Right ventricle myocardium inferior (tissue), 1 donor: Measurements from ENCODE around the gene SORBS1. TPM values are rescaled to one million over a fixed set of nuclear protein-coding genes. Genes with fewer than 3 reads are reported as not detected.

Experiments used
- ATAC-seq: fragments of 200-7000 bp; cut with Tn5 transposase; one replicate; pipeline ENCODE4 v1.9.1; 2020; ENCODE audit warnings: mild to moderate bottlenecking, moderate library complexity
- DNase-seq: peaks from one replicate; pipeline ENCODE4 v3.0.0; 2021; ENCODE audit errors: missing footprints
- intact Hi-C: fragments of 100-400 bp; cut with DNase I; formaldehyde crosslinking; loops from one replicate; pipeline ENCODE4 v1.11.0; 2022
- total RNA-seq: library from RNA; stranded (reverse); fragmentation: NEBNext Ultra II Directional; extraction: Animal tissue kit (Norgen Biotek cat#: 25700); gene quantifications from one replicate; pipeline ENCODE4 v1.2.1, GENCODE V29; 2021
- donor health status: DM: no; HTN: yes; CAD: no; lungs with severe emphysema.

The SORBS1 gene
- total RNA-seq, 1 donor from 2014 or later = 666 TPM

DNA sequence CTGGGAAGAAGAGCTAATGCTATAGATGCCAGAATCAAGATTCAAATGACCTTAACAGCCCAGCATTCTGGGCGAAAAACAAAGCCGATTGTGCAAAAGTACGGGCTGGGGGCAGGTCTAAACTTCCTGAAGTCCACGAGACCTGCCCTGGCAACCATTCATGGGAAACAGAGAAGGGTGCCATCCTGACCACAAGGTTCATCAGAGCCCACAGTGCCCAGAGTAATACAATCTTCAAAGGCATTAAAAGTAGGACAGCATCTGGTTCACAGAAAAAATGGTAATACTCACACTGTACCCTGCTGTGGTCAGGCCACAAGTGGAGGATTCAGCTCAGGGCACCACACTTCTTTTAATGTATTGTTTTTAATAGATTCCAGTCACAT lies 36.1 kb downstream of the SORBS1 start:
- DNase-seq = no peak
- intact Hi-C loops = no loop called here
- ATAC-seq = no peak

DNA sequence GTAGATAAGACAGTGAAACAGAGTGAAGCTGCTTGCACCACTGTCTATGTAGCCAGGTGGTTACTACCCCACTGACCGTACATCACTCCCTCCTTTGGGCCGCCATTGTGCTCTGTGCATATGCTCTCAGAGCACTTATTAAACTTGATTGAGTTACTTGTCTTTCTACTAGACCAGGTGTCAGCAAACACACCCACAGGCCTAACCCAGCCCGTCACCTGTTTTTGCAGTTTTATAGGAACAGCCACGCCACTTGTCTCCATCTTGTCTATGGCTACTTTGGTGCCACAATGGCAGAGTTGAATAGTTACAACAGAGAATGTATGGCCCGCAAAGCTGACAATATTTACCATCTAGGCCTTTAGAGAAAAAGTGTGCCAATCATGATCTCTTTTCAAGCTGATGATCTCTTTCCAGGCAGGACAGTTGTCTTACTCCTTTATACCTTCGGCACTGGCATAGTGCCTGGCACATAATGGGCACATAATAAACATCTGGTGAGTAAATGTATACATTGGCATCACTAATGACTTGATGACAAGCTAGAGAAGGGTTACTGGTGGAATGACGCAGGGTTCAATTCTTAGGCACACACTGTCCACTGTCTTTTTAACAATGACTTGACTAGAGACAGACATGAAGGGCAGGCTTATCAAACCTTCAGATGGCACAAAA lies 36.7 kb downstream of the SORBS1 start:
- intact Hi-C loops = no loop called here

DNA sequence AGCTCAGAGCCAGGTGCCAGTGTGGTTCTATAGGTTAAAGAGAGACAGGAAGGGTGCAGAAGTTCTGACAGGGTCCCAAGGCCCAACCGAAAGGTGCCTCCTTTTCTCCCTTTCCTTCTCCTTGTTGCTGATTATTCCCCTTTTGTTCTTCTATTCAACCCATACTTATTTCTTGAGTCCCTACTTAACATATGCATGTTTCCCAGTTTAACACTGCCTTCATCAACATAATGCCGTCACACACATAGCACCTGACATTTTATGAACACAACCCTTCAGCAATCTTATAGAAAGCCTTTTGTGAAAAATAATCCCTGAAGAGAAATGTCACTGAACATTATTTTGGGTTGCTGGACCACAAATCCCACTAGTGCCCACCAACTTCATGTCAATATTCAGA lies 39.1 kb downstream of the SORBS1 start:
- ATAC-seq (no peak), DNase-seq (no peak)
- intact Hi-C loops = no loop called here

More for the DNA sequence above, 36.7 kb downstream of the SORBS1 start:
- DNase-seq (no peak), ATAC-seq (no peak)

DNA sequence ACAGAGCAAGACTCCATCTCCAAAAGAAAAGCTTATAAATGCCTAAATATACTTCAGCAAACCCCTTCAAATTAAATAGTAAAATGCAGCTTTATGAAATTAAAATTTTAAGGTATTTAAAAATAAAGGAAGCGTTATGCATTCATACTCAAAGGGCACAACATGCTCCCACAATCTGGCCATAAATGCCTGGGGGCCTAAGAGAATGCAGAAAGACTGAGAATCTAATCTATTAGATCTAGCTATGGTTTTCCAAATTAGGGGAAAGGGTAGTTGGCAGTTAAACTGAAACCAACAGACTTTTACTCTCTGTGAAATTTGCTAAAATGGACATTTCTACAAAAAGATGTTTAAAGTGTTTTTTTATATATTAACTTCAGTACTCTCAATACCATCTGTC lies 40.6 kb downstream of the SORBS1 start:
- ATAC-seq (no peak), DNase-seq (no peak)
- intact Hi-C loops = no loop called here

DNA sequence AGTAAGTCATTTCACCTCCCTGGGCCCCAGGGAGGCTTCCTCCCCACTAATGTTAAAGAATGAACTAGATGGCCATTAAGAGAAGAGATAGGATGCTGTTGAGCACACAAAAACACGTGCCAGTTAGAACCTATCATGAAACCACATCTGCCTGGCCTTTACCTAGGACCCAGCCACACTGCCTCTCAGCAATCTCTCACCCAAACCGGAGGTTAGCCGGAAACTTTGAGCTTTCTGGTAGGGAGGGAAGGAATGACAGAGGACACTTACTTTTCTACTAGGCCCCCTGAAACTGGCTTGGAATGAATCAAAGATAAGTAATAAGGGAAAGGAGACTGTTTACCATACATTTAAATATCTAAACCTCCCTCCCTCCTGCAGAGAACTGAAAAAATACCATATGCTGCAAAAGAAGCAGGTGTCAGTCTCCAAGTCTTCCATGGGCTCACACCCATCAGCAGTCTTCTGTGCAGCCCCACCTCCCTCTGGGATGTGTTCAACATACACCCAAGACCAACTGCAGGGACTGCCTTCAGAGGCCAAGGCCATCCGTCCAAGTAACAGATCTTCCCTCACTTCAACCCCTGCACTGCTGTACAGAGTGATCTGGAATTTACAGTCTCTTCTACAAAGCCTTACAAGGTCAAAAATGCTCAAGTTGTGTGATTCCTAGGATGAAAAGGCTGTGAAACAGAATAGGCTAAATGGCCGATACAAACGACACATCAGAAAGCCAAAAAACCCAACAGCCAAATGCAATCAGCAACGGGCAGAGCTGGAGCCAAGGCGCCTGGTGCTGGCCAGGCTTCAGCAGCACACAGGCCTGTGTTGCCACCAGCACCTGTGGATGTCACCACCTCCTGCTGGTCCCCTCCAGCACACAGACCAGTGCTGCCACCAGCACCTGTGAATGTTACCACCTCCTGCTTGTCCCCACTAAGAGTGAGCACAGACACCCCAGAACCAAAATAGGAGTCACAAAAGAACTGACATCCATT lies 42.4 kb downstream of the SORBS1 start:
- intact Hi-C loops = loop anchor here (2.0 to 5.0 kb wide), 2 partner anchors 22 to 39 kb away; no protein-coding TSS in a partner anchor
- peak; percentile 73 for DNase-seq
- ATAC-seq = peak; percentile 83

DNA sequence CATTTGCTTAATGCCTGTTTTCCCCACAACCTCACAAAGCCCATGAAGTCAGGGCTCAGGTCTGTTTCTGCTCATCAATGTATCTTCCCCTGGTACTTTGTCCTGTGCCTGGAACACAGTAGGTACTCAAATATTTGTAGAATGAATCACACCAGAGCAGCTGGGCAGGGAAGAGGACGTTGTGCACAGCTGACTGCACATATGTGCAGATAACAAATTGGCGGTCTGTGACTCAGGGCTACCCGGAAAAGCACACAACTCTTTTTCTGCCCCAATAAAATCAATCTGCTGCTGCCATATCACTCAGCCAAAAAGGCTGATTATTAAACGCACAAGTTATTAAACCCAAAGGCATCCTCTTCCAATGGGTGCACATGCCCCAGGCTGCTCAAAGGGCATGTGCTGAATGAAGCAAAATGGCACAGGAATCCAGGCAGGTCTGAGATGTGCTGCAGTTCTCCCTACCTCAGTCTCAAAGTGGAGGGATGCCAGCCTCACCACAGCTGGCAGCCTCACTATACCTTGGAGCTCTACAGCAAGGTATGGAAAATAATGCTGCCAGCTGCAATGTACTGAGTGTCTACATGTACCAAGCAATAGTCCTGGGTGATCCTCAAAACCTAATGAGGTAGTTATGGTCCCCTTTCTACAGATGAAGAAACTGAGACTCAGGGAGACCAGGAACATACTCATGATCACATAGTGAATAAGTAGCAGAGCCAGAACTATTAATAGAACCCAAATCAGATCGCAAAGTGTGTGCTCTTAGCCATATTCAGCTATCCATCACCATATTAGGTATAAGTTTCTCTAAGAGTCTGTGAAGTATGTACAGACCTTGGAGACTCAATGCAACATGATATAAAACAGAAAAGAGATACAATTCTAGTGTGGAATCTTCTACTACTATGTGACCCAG lies 43.4 kb downstream of the SORBS1 start:
- intact Hi-C loops = loop anchor here (2.0 to 5.0 kb wide), 2 partner anchors 23 to 40 kb away; no protein-coding TSS in a partner anchor
- ATAC-seq (no peak), DNase-seq (no peak)

DNA sequence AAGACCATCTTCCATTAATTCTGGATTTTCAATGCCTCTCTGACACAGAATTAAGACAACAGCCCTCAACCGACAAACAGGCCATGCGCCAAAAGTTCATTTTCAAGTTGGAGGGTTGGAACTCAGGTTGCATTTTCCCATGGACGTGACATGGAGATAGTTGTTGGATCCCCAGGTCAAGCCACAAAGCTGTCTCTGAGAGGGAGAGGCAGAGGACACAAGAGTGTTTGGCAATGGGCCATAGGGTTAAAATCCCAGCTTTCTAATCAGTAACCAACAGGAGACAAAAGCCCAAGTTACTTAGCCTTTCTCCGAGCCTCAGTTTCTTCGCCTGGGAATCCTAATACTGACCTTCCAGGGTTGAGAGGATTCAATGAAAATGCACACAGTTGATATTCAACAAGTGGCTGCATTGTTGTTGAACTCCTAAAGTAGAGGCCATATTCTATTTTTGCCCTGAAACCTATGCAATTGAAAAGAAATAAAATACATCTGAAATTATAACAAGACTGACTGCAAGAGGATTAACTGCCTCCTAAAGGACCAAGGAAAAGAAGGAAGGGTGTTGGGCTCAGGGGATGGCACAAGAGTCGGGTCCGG lies 44.3 kb downstream of the SORBS1 start:
- ATAC-seq = no peak
- DNase-seq = no peak
- intact Hi-C loops = loop anchor here (5.0 kb wide), 1 partner anchor 40 kb away; no protein-coding TSS in a partner anchor

DNA sequence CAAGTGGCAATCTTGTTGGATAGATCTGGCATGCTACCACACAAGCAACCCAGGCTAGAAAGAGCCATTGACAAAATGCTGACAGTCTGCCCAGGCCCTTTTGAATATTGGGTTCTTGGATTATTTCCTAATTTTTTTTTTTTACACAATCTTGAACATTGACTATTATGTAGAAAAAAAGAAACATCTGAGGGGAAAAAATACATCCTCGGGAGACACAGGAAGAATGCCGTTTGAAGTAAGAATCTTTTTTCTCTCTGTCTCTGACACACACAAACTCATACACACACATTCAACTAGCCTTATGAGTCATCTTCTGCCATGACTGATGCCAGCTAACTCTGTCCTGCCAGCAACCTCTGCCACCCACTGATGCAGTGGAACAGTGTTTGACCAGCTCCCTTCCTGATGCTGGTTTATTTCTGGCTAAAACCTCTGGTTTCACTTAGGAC lies 47.2 kb downstream of the SORBS1 start:
- ATAC-seq (peak; percentile 59), DNase-seq (no peak)
- intact Hi-C loops = loop anchor here (5.0 kb wide), 1 partner anchor 37 kb away; no protein-coding TSS in a partner anchor

DNA sequence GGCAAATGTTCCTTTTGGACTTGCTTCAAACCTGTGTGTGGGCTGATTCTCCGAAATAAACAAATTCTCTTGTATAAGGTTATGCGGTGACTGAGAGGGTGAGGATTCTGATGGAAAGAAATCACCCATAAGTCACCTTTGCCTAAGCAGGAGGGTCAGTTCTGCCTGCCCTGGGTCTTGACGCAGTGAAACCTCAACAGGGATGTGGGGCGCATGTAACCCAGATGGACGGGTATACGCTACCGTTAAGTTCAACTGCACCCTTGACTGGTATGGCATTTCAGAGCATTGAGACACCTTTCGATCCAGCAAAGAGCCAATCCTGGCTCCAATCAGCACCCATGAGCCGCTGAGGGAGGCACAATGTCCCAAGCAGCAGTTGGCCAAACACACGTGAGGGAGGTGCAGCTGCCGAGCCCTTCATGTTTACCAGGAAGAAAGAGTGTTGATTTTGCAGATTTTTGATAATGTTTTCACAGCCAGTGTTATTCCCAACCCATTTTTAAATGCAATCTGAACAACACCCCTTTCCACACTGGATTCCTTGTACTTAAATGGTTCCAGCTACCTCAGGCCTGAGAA lies 48.1 kb downstream of the SORBS1 start:
- no peak for ATAC-seq
- DNase-seq = no peak
- intact Hi-C loops = loop anchor here (5.0 kb wide), 1 partner anchor 36 kb away; no protein-coding TSS in a partner anchor

DNA sequence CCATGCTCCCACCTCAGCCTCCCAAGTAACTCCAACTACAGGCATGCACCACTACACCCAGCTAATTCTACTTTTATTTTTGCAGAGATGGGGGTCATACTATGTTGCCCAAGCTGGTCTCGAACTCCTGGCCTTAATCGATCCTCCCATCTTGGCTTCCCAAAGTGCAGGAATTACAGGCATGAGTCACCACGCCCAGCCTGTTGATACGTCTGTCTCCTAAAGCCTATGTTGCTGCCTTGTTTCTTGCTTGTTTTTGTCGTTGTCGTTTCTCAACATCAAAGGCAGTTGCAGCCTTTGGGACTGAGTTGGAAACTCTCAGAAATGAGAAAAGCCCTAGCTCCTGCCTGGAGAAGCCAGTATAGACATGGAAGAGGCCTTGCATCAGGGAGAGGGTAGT lies 49.9 kb downstream of the SORBS1 start:
- ATAC-seq (no peak), DNase-seq (no peak)
- intact Hi-C loops = loop anchor here (5.0 kb wide), 1 partner anchor 34 kb away; no protein-coding TSS in a partner anchor

DNA sequence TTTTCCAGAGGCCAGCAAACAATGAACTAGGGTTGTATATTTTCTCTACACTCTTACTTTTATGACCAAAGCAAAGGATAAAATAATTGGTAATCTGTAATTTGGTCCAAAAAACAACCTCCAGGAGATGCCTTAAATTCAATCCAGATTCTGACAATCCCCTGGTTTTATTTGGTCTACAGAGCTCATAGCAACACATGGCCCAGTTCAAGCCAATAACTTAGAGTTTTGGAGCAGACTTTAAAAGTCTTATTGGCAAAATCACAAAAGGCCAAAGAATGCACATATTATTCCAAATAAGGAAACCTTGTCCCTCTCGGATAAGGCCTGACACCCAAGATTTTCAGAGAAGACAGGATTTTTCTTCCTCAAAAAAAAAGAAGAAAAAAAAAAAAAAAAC lies 51.9 kb downstream of the SORBS1 start:
- no peak for DNase-seq
- intact Hi-C loops = no loop called here
- no peak for ATAC-seq

DNA sequence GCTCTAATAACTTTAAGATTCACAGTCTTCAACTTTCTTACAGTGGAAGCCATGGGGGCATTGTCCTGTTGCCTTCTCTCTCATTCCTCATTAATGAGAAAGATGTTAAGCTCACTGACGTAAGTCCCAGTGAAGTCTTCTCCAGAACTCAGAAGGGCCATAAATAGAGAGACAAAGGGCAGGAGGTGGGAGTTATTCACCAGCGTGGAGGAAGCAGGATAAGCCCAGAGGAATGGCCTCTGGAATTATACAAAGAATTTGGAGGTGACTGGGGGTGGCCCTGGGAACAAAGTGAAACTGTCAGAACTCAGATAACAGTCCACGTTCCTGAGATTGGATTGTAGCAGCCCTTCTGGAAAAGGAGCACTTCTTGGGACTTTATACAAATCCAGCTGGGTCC lies 52.4 kb downstream of the SORBS1 start:
- intact Hi-C loops = no loop called here
- DNase-seq (no peak), ATAC-seq (peak; percentile 69)

DNA sequence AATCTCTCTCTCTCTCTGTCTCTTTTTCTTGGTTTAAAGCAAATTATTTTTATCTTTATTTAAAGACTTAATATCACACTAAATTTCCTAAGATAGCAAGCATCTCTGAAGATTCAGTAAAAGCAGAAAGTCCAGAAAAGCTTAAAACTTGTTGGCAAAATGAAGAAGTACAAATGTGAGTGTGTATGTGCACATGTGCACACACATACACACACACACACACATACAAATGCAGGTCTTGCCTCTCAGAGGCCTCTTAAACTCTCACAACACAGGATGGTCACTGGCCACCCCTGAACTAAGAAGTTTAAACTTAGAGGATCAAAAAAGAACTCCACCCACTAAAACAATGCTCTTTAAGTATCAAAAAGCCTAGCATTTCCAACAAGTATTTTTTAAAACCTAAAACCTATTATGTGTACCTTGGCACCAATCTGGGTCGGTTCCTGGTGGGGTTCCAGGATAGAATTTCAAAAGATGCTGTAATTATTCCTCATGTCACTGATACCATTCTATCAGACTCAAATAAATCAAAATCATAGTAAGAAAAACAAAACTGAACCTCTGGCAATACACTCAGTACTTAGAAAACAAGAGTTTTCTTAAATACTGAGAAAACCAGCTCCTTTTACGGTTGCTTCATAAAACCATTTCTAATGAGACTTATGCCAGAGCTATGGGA lies 55.0 kb downstream of the SORBS1 start:
- intact Hi-C loops = no loop called here
- no peak for ATAC-seq
- no peak for DNase-seq

DNA sequence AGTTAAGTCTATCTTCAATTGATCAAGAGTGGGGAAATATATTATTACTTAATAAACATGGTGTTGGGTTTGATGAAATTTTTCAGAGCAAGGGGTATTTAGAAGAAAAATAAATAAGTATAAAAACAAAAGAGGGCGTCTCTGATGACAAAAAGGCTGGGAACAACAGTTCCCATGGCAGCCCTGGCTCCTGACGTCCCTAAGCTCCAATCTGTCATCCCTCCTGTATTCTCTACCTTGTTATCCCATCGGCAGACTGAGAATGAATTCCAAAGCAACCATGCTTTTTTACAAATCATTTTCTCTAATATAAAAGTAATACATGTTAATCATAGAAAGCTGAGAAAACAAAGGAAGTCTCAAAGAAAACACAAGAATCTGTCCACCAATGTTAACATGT lies 55.5 kb downstream of the SORBS1 start:
- intact Hi-C loops = no loop called here
- DNase-seq (no peak), ATAC-seq (no peak)

DNA sequence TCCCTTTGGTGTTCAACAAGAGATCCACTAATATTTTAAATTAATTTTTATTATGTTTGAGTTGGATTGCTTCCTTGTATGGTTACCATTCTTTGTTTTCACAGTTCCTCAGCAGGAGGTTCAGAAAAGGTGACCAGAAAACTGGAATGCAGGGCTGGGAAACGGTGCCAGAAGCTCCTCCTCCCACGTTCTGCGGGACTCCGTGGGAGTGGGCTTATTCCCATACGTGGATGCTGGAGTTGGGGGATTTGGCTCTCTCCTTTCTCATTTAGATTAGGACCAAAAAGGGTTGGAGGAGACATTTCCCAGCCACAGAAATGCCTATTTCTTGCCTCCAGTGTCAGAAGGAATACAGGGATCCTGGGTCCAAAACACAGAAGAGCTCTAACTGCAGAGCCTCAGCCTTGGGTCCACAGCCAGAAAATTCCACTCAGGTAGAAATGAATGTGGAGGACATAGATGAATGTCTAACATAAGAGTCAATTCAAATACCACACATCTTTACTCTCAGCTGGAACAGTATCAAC lies 56.0 kb downstream of the SORBS1 start:
- intact Hi-C loops = no loop called here
- ATAC-seq (no peak), DNase-seq (no peak)

DNA sequence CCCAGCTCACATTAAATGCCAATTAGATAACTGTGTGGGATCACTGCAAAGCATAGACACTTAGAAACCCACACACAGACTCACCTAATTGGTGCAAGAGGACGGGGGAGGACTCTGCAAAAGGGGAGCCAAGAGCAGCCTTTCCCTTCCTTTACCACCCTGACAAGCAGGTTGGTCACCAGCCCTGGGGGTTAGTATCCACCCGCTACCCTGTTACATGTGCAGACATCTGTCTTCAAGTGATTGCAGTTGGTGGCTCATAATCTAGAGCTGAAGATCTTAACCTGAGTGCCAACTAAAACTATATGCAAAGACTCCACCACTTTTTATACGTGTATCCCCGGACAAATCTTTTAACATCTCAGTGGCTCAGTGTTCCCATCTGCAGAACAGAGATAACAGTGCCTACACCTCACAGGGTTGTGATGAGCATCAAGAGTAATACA lies 56.9 kb downstream of the SORBS1 start:
- intact Hi-C loops = no loop called here
- no peak for ATAC-seq

DNA sequence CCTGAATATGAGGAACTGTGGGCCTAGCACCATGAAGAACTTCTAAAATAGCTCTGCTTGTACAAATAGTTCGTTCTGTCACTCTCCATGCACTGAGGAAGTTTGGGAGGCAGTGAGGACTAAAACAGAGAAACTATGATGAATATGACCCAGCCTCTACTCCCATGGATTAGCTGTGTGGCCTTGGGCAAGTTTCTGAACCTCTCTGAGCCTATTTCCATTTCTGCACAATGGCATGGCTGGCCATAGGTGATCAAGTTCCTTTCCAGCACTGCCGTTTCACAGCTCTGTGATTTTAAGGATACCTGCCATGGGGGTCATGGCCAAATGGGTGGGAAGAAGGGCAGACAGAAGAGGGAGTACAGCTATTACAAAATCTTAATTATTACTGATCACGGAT lies 57.6 kb downstream of the SORBS1 start:
- intact Hi-C loops = no loop called here
- ATAC-seq = no peak

More for the DNA sequence above, 56.9 kb downstream of the SORBS1 start:
- no peak for DNase-seq

More for the DNA sequence above, 57.6 kb downstream of the SORBS1 start:
- no peak for DNase-seq
